HepG2 (cell line): ENCODE data around the gene LTC4S. TPM values are rescaled to one million over a fixed set of nuclear protein-coding genes. Genes with fewer than 3 reads are reported as not detected.

Source experiments
- ATAD3A ChIP-seq: sonication (generic); formaldehyde crosslinking; IDR thresholded peaks from 2 replicates; pipeline ENCODE4 v1.4.0; 2020; ENCODE audit warnings: missing genetic modification reagents
- JUNB ChIP-seq: sonication (generic); formaldehyde crosslinking; IDR thresholded peaks from 2 replicates; pipeline ENCODE4 v1.8.0; 2022; ENCODE audit warnings: missing genetic modification reagents, mild to moderate bottlenecking, borderline replicate concordance
- NONO ChIP-seq, 2 experiments: fragments of 450-650 bp in 1 of 2; sonication (generic) in 1 of 2; formaldehyde crosslinking in 1 of 2; IDR thresholded peaks in 1 of 2; conservative IDR thresholded peaks in 1 of 2; 2 replicates each; pipeline versions ENCODE4 v1.6.1 to v1.8.0; 2017 to 2022; ENCODE audit warnings: mild to moderate bottlenecking in 1 of 2, missing genetic modification reagents in 1 of 2, moderate library complexity in 1 of 2
- ZNF768 ChIP-seq: sonication (generic); formaldehyde crosslinking; IDR thresholded peaks from 2 replicates; pipeline ENCODE4 v1.4.0; 2020; ENCODE audit warnings: missing genetic modification reagents
- polyA plus RNA-seq, 8 experiments: library from polyadenylated mRNA; depleted of rRNA in 3 of 8; stranded (reverse) in 7 of 8; unstranded in 1 of 8; fragments of >200 nt; fragmentation: Illumina TruSeq in 4 of 8; extraction: Trizol in 4 of 8; gene quantifications; 2 replicates each; pipeline versions ENCODE4 v1.2.1 to v1.2.3, GENCODE V29; 2011 to 2016; ENCODE audit warnings: low read depth in 4 of 8, missing spikeins in 1 of 8, mixed read lengths in 1 of 8; ENCODE audit not compliant: insufficient read depth in 1 of 8
- total RNA-seq, 5 experiments: library from RNA; depleted of rRNA; stranded (reverse); fragments of >200 nt; fragmentation: Illumina TruSeq; extraction: Trizol; gene quantifications; 2 replicates each; pipeline ENCODE4 v1.2.3, GENCODE V29; 2016; ENCODE audit warnings: low read depth in 1 of 5
- TF ChIP-seq, protein P1 (sequence below): sonication (generic); formaldehyde crosslinking; IDR thresholded peaks from 2 replicates; pipeline ENCODE4 v1.5.1; 2020; ENCODE audit warnings: mild to moderate bottlenecking, missing genetic modification reagents, borderline replicate concordance
- TF ChIP-seq, protein P2 (sequence below): sonication (generic); formaldehyde crosslinking; IDR thresholded peaks from one replicate; pipeline ENCODE4 v1.5.1; 2020; ENCODE audit warnings: mild to moderate bottlenecking, missing genetic modification reagents; ENCODE audit errors: not compliant biosample characterization
- TF ChIP-seq, protein P3 (sequence below): sonication (generic); formaldehyde crosslinking; IDR thresholded peaks from 2 replicates; pipeline ENCODE4 v1.4.0; 2020; ENCODE audit warnings: missing genetic modification reagents
- TF ChIP-seq, protein P4 (sequence below): IDR thresholded peaks from 2 replicates; pipeline ENCODE4 v1.6.1; 2016; ENCODE audit warnings: mild to moderate bottlenecking, missing biosample characterization, missing genetic modification reagents

LTC4S gene
- total and polyA plus RNA-seq, 2 of the 13 experiments (the other 11 are each of a cell fraction or from before 2014, with no cell fraction given), result 0.35 TPM; not detected in 1

DNA sequence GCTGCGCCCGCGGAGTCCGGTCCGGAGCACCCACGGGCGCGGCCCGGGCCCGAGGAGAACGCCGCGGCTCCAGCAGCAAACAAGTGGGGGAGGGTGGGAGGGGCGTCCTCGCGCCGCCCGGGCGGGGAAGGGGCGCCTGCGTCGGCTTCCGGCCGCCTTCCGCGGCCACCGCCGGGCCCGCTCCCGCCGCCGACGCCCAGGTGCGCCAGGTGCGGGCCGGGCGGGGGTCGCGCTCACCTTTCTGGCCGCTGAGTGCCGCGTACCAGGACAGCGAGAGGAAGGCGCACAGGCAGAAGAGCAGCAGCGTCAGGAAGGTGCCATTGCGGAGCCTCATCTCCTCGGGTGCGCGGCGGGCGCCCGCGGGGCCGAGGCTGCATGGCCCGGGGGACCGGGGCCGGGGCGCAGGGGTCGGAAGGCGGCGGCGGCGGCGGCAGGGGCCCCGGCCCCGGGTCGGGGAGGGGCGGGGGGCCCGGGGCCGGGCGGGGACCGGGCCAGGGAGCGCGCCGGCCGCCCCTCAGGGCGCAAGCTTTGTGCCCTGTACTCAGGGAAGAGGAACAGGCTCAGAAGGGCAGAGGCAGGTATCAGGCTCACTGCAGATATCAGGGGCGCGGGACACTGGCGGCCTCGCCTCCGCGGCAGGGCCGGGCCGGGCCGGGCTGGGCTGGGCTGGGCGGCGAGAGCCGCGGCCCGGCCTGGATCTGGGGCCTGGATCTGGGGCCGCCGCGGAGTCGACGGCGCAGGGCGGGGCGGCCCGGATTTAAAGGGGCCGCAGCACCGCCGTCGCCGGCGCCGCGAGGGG, 12.7 kb downstream of the LTC4S start, which contains the start of gene MGAT4B (continued):
- TF ChIP-seq, protein P1, sequence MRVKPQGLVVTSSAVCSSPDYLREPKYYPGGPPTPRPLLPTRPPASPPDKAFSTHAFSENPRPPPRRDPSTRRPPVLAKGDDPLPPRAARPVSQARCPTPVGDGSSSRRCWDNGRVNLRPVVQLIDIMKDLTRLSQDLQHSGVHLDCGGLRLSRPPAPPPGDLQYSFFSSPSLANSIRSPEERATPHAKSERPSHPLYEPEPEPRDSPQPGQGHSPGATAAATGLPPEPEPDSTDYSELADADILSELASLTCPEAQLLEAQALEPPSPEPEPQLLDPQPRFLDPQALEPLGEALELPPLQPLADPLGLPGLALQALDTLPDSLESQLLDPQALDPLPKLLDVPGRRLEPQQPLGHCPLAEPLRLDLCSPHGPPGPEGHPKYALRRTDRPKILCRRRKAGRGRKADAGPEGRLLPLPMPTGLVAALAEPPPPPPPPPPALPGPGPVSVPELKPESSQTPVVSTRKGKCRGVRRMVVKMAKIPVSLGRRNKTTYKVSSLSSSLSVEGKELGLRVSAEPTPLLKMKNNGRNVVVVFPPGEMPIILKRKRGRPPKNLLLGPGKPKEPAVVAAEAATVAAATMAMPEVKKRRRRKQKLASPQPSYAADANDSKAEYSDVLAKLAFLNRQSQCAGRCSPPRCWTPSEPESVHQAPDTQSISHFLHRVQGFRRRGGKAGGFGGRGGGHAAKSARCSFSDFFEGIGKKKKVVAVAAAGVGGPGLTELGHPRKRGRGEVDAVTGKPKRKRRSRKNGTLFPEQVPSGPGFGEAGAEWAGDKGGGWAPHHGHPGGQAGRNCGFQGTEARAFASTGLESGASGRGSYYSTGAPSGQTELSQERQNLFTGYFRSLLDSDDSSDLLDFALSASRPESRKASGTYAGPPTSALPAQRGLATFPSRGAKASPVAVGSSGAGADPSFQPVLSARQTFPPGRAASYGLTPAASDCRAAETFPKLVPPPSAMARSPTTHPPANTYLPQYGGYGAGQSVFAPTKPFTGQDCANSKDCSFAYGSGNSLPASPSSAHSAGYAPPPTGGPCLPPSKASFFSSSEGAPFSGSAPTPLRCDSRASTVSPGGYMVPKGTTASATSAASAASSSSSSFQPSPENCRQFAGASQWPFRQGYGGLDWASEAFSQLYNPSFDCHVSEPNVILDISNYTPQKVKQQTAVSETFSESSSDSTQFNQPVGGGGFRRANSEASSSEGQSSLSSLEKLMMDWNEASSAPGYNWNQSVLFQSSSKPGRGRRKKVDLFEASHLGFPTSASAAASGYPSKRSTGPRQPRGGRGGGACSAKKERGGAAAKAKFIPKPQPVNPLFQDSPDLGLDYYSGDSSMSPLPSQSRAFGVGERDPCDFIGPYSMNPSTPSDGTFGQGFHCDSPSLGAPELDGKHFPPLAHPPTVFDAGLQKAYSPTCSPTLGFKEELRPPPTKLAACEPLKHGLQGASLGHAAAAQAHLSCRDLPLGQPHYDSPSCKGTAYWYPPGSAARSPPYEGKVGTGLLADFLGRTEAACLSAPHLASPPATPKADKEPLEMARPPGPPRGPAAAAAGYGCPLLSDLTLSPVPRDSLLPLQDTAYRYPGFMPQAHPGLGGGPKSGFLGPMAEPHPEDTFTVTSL (CRISPR knock-in tag), result no peak
- TF ChIP-seq, protein P2, sequence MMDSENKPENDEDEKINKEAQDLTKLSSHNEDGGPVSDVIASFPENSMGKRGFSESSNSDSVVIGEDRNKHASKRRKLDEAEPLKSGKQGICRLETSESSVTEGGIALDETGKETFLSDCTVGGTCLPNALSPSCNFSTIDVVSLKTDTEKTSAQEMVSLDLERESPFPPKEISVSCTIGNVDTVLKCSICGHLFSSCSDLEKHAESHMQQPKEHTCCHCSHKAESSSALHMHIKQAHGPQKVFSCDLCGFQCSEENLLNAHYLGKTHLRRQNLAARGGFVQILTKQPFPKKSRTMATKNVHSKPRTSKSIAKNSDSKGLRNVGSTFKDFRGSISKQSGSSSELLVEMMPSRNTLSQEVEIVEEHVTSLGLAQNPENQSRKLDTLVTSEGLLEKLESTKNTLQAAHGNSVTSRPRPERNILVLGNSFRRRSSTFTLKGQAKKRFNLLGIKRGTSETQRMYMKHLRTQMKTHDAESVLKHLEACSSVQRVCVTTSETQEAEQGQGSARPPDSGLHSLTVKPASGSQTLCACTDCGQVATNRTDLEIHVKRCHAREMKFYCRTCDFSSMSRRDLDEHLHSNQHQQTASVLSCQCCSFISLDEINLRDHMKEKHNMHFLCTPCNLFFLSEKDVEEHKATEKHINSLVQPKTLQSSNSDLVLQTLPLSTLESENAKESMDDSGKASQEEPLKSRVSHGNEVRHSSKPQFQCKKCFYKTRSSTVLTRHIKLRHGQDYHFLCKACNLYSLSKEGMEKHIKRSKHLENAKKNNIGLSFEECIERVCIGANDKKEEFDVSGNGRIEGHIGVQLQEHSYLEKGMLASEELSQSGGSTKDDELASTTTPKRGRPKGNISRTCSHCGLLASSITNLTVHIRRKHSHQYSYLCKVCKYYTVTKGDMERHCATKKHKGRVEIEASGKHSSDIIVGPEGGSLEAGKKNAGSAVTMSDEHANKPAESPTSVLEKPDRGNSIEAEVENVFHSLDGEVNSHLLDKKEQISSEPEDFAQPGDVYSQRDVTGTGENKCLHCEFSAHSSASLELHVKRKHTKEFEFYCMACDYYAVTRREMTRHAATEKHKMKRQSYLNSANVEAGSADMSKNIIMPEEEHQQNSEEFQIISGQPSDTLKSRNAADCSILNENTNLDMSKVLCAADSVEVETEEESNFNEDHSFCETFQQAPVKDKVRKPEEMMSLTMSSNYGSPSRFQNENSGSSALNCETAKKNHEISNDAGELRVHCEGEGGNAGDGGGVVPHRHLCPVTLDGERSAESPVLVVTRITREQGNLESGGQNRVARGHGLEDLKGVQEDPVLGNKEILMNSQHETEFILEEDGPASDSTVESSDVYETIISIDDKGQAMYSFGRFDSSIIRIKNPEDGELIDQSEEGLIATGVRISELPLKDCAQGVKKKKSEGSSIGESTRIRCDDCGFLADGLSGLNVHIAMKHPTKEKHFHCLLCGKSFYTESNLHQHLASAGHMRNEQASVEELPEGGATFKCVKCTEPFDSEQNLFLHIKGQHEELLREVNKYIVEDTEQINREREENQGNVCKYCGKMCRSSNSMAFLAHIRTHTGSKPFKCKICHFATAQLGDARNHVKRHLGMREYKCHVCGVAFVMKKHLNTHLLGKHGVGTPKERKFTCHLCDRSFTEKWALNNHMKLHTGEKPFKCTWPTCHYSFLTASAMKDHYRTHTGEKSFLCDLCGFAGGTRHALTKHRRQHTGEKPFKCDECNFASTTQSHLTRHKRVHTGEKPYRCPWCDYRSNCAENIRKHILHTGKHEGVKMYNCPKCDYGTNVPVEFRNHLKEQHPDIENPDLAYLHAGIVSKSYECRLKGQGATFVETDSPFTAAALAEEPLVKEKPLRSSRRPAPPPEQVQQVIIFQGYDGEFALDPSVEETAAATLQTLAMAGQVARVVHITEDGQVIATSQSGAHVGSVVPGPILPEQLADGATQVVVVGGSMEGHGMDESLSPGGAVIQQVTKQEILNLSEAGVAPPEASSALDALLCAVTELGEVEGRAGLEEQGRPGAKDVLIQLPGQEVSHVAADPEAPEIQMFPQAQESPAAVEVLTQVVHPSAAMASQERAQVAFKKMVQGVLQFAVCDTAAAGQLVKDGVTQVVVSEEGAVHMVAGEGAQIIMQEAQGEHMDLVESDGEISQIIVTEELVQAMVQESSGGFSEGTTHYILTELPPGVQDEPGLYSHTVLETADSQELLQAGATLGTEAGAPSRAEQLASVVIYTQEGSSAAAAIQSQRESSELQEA (CRISPR knock-in tag), result no peak
- TF ChIP-seq NONO (IDR thresholded peaks at IDR 0.05) (no peak), NONO (CRISPR knock-in tag; conservative IDR thresholded peaks at IDR 0.05) (peak; percentile 31), ATAD3A (CRISPR knock-in tag) (no peak), ZNF768 (CRISPR knock-in tag) (no peak), JUNB (CRISPR knock-in tag) (no peak)
- TF ChIP-seq, protein P3, sequence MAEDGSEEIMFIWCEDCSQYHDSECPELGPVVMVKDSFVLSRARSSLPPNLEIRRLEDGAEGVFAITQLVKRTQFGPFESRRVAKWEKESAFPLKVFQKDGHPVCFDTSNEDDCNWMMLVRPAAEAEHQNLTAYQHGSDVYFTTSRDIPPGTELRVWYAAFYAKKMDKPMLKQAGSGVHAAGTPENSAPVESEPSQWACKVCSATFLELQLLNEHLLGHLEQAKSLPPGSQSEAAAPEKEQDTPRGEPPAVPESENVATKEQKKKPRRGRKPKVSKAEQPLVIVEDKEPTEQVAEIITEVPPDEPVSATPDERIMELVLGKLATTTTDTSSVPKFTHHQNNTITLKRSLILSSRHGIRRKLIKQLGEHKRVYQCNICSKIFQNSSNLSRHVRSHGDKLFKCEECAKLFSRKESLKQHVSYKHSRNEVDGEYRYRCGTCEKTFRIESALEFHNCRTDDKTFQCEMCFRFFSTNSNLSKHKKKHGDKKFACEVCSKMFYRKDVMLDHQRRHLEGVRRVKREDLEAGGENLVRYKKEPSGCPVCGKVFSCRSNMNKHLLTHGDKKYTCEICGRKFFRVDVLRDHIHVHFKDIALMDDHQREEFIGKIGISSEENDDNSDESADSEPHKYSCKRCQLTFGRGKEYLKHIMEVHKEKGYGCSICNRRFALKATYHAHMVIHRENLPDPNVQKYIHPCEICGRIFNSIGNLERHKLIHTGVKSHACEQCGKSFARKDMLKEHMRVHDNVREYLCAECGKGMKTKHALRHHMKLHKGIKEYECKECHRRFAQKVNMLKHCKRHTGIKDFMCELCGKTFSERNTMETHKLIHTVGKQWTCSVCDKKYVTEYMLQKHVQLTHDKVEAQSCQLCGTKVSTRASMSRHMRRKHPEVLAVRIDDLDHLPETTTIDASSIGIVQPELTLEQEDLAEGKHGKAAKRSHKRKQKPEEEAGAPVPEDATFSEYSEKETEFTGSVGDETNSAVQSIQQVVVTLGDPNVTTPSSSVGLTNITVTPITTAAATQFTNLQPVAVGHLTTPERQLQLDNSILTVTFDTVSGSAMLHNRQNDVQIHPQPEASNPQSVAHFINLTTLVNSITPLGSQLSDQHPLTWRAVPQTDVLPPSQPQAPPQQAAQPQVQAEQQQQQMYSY (CRISPR knock-in tag), result peak; percentile 97
- TF ChIP-seq, protein P4, sequence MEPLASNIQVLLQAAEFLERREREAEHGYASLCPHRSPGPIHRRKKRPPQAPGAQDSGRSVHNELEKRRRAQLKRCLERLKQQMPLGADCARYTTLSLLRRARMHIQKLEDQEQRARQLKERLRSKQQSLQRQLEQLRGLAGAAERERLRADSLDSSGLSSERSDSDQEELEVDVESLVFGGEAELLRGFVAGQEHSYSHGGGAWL (CRISPR knock-in tag), result no peak
